HG03565 (cell line): ENCODE results near the gene LUC7L.
"Not testable (repeated sequence)": the region's sequence is repeated elsewhere in the genome, so short reads cannot be mapped to it uniquely, and the experiment has no call there.

Experiments used
- ATAC-seq: cut with Tn5 transposase; IDR thresholded peaks from one replicate; pipeline ENCODE4 v1.9.1; 2021; ENCODE audit warnings: mild to moderate bottlenecking, moderate library complexity; ENCODE audit not compliant: unreplicated experiment

The LUC7L gene

DNA sequence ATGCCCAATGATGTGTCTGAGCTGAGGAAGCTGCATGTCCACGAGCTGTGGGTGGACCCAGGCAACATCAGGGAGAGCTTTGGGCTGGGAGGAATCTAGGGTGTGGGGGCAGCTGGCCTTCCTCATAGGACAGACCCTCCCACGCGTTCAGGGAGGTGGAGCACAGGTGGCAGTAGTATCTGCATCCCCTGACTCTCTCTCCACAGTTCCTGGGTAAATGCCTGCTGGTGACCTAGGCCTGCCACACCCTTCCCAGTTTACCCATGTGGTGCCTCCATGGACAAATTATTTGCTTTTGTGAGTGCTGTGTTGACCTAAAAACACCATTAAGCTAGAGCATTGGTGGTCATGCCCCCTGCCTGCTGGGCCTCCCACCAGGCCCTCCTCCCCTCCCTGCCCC is 60.2 kb downstream of the LUC7L start:
- no peak for ATAC-seq

GRCh38 chr16:168424-168823 is 60.8 kb downstream of the LUC7L start:
- ATAC-seq, result no peak

DNA sequence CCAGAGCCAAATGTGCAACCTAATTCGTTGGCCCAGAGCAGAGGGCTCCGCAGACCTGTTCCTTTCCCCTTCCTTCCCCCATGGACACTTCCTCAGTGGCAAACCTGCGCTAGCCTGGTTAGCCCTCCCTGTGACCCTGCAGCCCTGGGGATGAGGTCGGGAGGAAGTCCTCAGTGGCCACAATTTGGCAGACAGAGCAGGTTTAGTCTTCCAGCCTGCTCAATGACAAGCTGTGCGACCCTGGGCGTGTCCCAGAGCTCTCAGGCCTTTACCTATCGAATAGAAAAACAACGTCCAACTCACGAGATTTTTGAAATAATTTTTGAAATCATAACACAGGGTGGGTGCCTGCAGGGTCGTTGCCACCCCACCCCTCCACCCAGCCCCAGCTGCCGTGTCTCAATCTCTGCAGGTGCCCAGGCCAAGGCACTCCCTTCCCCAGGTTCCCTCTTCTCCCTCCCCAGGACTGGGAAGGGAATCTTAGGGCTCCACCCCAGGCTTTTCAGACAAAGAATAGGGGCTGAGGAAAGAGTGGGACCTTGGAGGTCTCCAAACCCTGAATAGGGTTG is 62.0 kb downstream of the LUC7L start:
- ATAC-seq, result no peak

GRCh38 chr16:166375-167121 is 62.7 kb downstream of the LUC7L start:
- ATAC-seq, result no peak

- ATAC-seq, result no peak
These were observed 63.5 kb downstream of the LUC7L start, which contains the start of gene HBM for GRCh38 chr16:165539-166374. Gene HBM, plus strand, starts transcription at chr16:165978. Its CDS starts 20 bp downstream, at chr16:165998.

DNA sequence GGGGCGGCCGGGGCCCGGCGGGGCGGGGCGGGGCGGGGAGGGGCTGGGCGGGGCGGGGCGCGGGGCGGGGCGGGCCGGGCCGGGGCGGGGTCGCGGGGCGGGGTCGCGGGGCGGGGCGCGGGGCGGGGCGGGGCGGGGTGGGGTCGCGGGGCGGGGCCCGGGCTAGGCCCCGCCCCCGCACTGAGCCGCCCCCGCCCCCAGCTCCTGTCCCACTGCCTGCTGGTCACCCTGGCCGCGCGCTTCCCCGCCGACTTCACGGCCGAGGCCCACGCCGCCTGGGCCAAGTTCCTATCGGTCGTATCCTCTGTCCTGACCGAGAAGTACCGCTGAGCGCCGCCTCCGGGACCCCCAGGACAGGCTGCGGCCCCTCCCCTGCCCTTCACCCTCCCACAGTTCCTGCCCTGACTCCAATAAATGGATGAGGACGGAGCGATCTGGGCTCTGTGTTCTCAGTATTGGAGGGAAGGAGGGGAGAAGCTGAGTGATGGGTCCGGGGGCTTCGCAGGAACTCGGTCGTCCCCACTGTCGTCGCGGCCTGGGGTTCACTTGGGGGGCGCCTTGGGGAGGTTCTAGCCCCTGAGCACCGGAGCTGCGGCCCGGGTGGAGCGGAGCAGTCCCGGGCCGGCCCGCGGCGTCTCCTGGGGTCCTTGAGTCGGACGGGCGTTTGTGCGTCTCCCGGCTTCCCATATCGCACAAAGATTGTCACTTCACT is 64.3 kb downstream of the LUC7L start:
- no peak for ATAC-seq

DNA sequence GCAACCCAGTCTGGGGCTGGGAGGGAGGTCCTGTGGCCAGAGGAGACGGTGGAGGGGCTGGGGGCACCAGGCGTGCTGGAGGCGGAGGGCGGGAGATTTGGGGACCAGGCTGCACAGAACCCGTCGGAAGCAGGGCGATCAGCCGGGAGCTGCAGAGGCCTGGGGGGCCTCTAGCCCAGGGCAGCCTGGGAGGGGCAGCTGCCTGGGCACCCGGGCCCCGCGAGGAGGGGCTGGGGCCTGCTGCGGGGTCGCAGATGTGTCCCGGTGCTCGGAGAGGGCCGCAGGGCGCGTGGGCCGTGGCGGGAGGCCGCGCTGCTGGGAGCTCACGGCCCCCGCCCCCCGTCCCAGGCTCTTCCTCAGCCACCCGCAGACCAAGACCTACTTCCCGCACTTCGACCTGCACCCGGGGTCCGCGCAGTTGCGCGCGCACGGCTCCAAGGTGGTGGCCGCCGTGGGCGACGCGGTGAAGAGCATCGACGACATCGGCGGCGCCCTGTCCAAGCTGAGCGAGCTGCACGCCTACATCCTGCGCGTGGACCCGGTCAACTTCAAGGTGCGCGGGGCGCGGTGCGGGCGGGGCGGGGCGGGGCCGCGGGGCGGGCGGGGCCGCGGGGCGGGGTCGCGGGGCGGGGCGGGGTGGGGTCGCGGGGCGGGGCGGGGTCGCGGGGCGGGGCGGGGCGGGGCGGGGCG is 65.0 kb downstream of the LUC7L start:
- ATAC-seq, result not testable (repeated sequence)

- not testable (repeated sequence) for ATAC-seq
These were observed 65.6 kb downstream of the LUC7L start for GRCh38 chr16:163696-164095.

GRCh38 chr16:163139-163538 is 66.1 kb downstream of the LUC7L start:
- ATAC-seq, result not testable (repeated sequence)

- no peak for ATAC-seq
These were observed 66.8 kb downstream of the LUC7L start for GRCh38 chr16:162271-162991.

- no peak for ATAC-seq
These were observed 68.5 kb downstream of the LUC7L start for GRCh38 chr16:160691-161190.

- not testable (repeated sequence) for ATAC-seq
These were observed 69.0 kb downstream of the LUC7L start for GRCh38 chr16:160242-160641.

- no peak for ATAC-seq
These were observed 70.0 kb downstream of the LUC7L start for GRCh38 chr16:159136-159849.

- no peak for ATAC-seq
These were observed 74.2 kb downstream of the LUC7L start for GRCh38 chr16:155031-155398.

- ATAC-seq, result no peak
These were observed 74.8 kb downstream of the LUC7L start for GRCh38 chr16:154217-155030.

DNA sequence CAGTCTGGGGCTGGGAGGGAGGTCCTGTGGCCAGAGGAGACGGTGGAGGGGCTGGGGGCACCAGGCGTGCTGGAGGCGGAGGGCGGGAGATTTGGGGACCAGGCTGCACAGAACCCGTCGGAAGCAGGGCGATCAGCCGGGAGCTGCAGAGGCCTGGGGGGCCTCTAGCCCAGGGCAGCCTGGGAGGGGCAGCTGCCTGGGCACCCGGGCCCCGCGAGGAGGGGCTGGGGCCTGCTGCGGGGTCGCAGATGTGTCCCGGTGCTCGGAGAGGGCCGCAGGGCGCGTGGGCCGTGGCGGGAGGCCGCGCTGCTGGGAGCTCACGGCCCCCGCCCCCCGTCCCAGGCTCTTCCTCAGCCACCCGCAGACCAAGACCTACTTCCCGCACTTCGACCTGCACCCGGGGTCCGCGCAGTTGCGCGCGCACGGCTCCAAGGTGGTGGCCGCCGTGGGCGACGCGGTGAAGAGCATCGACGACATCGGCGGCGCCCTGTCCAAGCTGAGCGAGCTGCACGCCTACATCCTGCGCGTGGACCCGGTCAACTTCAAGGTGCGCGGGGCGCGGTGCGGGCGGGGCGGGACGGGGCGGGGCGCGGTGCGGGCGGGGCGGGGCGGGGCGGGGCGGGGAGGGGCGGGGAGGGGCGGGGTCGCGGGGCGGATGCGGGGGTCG is 75.6 kb downstream of the LUC7L start:
- not testable (repeated sequence) for ATAC-seq

DNA sequence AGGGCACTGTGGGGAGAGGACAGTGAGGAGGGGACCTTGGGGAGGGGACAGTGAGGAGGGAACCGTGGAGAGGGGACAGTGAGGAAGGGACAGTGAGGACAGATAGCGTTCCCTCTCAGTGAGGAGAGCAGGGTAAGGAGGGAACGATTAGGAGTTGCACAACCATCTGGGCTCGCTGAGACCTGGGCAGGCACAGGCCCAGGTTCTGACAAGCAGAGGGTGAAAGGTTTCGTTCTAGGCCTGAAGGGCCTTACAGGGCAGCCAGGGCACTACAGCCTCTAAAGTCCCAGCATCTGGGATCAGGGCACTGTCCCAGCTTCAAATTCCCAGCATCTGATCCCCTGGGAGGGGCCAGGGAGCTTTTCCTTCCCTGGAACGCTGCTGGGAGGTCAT is 76.1 kb downstream of the LUC7L start:
- not testable (repeated sequence) for ATAC-seq
